ENCODE measurements around the gene CHAC1. TPM values are rescaled to one million over a fixed set of nuclear protein-coding genes. Genes with fewer than 3 reads are reported as not detected.

CHAC1 gene
- total RNA-seq, 1 donor, result 11.4 TPM

DNA sequence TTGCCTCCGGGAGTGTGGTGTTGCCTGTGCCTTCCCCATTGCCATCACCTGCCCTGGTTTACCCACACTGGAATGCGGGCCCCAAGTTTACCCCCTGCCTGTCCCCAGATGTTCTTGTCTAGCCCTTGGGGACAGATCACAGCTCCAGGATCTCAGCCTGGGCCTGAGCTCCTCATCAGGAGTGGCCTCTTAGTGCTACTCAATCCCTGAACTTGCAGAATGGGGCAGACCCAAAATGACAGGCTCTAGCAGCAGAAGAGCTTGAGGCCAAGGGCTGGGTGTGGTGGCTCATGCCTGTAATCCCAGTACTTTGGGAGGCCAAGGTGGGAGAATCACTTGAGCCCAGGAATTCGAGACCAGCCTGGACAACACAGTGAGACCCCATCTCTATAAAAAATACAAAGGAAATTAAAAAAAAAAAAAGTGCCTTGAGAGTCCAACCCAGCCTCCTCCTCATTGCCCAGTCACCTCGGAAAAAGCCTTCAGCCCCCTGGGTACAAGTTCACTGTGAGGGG, 3.8 kb downstream of the CHAC1 start:
- H3K4me3 ChIP-seq (ENCODE audit: low read depth, low read length), result no peak overlapping the region
- TF ChIP-seq CTCF (IDR thresholded peaks at IDR 0.05; ENCODE audit: insufficient read depth, low read length), result no peak
- no peak for DNase-seq (ENCODE audit: low read depth)

GRCh38 chr15:40957581-40958051, 4.3 kb downstream of the CHAC1 start:
- TF ChIP-seq CTCF (IDR thresholded peaks at IDR 0.05; ENCODE audit: insufficient read depth, low read length), result no peak
- no peak overlapping the region for H3K4me3 ChIP-seq (ENCODE audit: low read depth, low read length)
- DNase-seq (ENCODE audit: low read depth), result peak; percentile 19

DNA sequence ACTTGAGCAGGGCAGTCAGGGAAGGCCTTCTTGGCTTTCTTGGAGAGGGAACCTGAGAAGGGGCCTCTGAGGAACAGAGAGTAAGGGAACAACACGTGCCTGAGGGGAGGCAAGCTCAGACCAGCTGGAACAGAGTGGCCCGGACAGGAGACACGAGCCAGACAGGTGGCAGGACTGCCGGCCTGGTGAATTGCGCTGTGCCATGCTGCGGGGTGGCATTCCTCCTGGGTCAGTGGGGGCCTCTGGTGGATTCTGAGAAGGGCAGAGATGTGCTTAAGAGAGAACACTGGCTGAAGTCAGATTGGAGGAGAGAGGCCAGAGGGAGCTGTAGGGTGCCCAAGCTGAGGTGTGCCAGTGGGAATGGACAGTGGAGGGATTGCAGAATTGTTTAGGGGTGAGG, 4.9 kb downstream of the CHAC1 start:
- no peak for TF ChIP-seq CTCF (IDR thresholded peaks at IDR 0.05; ENCODE audit: insufficient read depth, low read length)
- DNase-seq (ENCODE audit: low read depth), result no peak
- no peak overlapping the region for H3K4me3 ChIP-seq (ENCODE audit: low read depth, low read length)

DNA sequence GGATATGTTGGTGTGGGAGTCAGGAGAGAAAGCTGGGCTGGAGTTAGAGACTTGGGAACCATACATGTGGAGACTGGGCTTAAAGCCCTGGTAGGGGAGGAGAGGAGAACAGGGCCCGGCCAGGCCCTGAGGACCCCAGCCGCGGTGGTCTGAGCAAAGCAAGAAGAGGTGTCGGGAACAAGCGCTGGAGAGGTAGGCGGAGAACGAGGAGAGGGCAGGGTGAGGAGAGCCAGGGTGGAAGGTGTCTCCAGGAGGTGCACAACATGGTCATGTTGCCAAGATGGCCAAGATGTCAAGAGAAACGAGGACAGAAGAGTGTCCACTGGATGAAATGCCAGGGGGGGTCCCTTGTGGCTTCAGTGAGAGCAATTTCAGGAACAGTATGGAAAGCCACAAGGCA, 5.5 kb downstream of the CHAC1 start:
- no peak for DNase-seq (ENCODE audit: low read depth)
- no peak for TF ChIP-seq CTCF (IDR thresholded peaks at IDR 0.05; ENCODE audit: insufficient read depth, low read length)
- H3K4me3 ChIP-seq (ENCODE audit: low read depth, low read length), result no peak overlapping the region

GRCh38 chr15:40959331-40960141, 6.3 kb downstream of the CHAC1 start:
- no peak for TF ChIP-seq CTCF (IDR thresholded peaks at IDR 0.05; ENCODE audit: insufficient read depth, low read length)
- no peak for DNase-seq (ENCODE audit: low read depth)
- H3K4me3 ChIP-seq (ENCODE audit: low read depth, low read length), result no peak overlapping the region

DNA sequence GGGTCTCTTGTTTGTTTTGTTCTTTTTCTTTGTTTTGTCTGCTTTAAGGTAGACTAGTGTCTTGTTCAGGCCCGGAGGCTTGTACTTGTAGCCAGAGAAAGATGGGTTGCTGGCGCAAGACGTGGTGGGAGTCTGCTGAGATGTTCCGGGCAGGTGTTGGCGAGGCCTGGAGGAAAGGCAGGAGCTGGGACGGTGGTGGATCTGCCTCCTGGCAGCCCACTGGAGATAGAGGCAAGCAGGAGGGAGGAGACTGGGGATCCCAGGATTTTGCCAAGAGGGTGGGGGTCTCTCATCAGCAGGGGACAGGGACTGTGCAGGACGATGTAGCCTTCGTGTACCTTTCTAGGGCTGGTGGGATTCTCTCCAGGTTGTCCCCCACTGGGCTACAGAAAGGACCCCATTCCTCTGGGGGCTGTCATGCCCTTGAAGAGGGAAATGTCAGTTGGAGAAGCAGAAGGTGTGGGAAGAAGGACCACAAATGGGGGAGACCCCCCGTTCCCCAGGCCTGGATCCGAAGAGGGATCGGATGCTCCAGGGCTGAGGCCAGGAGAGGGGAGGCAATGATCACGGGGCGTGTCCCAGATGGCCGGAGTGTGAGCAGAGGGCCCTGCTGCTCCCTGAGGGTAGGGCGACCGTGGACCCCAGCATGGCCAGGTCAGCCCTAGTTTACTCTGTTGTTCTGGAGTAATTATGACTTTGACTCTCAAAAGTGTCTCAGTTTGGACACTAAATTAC, 7.0 kb downstream of the CHAC1 start:
- DNase-seq (ENCODE audit: low read depth), result no peak
- H3K4me3 ChIP-seq (ENCODE audit: low read depth, low read length), result no peak overlapping the region
- no peak for TF ChIP-seq CTCF (IDR thresholded peaks at IDR 0.05; ENCODE audit: insufficient read depth, low read length)
